HG03045 (cell line): ENCODE results near the gene ADCY2.

Experiments used
- ATAC-seq: cut with Tn5 transposase; IDR thresholded peaks from one replicate; pipeline ENCODE4 v1.9.1; 2021; ENCODE audit warnings: mild to moderate bottlenecking, moderate library complexity; ENCODE audit not compliant: unreplicated experiment

ADCY2 gene

GRCh38 chr5:7714697-7715096, 318.8 kb downstream of the ADCY2 start:
- ATAC-seq, result no peak

- ATAC-seq, result no peak
These were observed 321.8 kb downstream of the ADCY2 start for GRCh38 chr5:7717691-7718090.

DNA sequence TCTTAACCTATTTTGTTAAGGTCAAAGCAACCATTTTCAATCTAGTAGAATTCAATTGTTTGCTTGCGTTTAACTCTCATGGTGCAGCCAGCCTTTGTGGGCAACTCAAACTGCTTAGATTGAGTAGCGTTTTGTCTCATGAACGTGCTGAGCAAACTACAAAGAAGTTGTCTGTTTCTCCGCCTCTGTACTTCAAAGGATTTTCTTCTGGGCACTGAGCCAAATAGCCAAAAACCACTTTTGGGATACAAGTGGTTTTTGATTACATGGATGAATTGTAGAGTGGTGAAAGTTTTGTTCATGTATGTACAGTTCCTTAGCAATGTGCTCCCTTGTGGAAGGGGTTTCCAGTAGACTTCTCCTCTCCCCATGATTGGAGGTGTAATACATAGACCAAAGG, 332.1 kb downstream of the ADCY2 start:
- ATAC-seq, result no peak

DNA sequence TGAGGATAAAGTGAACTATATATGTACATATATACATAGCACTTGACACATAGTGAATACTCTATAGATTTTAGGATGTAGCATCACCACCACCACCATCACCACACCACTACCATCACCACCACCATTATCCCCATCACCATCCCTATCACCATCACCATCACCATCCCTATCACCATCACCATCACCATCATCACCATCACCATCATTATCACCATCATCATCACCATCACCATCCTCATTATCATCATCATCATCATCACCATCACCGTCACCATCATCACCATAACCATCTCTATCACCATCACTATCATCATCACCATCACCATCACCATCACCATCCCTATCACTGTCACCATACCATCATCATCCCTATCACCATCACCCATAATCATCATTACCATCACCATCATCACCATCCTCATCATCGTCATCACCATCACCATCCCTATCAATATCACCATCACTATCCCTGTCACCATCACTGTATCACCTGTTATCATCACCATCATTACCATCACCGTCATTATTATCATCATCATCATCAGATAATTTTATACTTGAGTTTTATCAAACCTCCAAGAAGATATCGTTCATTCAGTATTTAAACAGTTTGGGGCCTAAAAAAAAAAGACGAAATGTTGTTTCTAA, 345.6 kb downstream of the ADCY2 start:
- no peak for ATAC-seq

- ATAC-seq, result no peak
These were observed 346.3 kb downstream of the ADCY2 start for GRCh38 chr5:7742241-7742656.

DNA sequence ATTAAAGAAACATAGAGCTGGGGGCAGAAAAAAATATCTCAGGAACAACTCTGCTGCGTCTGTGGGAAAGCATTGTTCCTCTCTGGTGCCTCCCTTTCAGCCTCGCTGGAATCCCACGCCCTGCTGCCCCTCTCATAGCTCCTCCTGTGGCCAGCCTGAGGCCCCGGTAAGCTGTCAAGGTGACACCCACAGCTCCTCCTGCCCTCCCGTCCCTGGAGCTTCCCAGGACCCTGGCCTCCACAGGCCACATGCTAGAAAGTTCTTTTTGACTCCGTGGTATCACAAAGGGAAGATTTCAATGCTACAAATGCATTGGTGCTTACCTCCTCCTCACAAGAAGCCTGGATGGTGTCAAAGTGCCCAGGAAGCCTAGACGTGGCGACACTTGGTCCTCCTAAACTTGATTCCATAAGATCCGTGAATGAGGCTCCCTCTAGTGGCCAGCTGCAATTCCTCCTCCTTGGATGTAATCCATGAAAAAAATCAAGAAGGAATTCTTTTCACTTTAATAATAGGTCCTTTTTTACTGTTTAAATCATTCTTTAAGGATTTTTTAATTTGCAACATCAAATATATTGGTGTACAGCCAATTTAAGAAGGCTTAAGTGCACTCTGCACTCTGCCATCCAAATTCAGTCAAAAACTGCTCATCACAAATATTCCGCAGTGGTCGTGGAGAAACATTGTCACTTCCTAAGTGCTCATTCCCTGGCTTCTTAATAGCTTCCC, 350.1 kb downstream of the ADCY2 start:
- no peak for ATAC-seq

DNA sequence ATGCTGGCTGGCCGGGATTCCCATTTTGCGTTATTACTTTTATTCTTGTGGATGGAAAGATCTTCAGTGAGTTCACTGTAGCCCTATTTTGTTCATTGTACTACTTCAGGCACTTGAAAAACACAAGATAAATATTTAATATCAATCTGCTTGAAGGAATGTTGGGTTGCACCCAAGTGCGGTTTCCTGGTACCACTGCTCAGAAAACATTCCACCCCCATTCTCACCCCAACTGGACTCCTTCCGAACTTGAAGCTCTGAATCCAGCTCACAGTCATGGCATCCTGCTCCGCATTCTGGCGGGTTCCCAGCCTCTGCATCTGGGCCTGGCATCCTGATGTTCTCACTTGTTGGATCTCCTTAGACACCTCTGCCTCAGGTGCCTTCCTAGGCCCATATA, 351.8 kb downstream of the ADCY2 start:
- ATAC-seq, result no peak

DNA sequence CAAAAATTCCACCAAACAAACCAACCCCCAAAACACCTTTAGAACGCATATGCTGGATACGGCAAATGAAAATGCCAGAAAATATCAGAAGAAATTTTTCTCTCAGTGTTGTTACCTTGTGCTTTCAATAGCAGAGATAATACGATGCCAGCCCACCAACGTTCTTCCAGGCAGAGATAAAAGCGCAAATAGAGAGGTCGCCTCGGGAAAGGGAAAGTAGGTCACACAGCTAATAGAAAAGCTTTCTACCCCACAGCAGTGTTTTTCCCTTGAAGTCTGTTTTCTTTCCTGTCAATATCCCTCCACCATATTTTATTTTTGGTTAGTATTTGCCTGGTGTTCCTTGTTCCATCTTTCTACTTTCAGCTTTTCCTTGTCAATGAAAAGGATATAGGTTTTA, 353.7 kb downstream of the ADCY2 start:
- ATAC-seq, result no peak

DNA sequence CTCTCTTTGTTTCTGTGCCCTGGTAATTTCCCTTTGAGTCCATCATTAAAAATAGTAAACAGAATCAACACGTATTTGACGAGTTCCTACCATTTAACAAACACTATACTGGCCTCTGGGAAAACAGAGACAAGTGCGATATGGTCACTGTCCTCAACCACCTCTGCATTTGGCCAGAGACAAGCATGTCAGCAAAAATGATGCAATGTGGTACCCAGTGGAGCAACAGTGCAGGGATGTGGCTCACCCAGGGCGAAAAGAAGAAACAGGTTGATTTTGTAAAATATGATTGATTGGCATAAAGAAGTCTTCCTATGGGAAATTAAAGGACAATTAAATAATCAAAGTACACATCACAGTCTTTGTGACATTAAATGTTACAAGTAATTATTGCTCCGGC, 355.9 kb downstream of the ADCY2 start:
- ATAC-seq, result no peak

- no peak for ATAC-seq
These were observed 357.2 kb downstream of the ADCY2 start for GRCh38 chr5:7753181-7753580.

DNA sequence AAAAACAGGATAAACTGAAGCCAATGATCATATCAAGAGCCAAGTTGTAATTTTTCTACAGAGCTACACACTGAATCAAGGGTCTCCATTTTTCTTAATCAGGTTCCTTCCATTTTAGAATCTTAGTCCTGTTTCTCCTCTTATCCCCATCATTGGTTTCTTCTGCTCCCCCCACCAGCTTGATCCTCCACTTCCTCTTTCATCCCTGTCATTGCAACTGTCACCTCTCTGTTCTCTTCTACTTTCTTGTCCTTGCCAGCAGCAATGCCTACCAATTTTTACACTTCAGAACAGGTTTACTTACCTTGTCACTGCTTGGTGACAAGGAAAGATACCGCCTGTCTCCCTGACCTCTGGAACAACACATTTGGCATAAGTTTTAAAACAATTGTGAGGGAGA, 357.7 kb downstream of the ADCY2 start:
- no peak for ATAC-seq

DNA sequence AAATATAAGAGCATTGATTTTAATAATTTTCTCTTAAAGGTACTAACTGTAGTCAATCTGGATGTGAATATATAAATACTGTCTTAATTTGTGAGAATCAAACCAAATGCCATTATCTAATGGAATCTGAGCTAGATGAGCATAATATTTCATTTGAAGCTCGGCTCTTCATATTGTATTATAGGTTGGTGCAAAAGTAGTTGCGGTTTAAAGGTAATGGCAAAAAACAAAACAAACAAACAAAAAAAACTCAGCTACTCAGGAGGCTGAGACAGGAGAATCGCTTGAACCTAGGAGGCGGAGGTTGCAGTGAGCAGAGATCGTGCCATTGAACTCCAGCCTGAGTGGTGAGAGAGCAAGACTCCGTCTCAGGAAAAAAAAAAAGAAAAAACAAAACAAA, 358.6 kb downstream of the ADCY2 start:
- ATAC-seq, result no peak

- peak; percentile 61 for ATAC-seq
These were observed 359.2 kb downstream of the ADCY2 start for GRCh38 chr5:7754997-7755596.

DNA sequence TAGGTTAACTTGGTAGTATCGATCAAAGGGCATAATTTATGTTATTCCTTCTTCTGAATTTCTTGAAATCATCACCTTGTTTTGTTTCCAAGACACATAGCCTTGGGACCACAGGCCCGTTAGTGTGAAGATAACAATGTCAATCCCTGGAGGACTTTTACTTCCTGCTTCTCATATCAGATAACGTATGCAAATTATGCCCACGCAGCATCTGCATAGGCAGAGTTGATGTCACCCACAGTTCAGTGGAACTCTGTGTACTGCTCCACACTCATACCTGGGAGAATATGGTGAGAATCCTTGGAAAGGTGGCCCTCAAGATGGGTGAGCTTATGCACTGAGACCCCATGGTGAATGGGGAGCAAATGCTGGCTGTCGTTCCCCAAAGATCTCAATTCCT, 360.0 kb downstream of the ADCY2 start:
- ATAC-seq, result no peak

- ATAC-seq, result no peak
These were observed 360.5 kb downstream of the ADCY2 start for GRCh38 chr5:7756453-7756852.

DNA sequence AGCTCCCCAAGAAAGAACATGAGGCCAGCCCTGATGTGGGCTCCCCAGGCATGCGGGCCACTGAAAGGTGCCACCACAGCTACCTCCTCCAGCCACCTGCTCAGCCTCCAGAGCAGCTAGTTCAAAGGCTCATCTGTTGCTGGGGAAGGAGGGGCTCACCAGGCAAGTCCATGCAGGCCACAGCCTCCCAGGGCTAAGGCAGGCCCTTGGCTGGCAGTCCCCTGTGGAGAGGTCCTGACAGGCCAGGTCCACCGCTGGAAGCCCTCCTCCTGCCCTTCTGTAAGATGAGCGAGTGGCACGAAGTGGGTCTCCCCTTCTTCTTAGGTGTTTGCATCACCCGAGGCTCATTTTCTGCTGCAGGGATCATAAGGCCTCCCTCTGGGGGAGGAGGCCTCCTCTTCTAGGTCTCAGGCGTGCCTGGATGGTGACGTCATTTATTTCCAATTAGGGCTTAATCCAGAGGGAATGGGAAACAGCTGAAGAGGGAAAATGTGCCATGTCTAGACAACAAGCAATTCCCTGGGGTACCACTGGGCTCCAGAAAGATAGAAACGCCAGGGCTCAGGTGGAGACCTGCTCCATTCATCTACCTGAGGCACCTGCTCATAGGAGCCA, 363.4 kb downstream of the ADCY2 start:
- no peak for ATAC-seq

DNA sequence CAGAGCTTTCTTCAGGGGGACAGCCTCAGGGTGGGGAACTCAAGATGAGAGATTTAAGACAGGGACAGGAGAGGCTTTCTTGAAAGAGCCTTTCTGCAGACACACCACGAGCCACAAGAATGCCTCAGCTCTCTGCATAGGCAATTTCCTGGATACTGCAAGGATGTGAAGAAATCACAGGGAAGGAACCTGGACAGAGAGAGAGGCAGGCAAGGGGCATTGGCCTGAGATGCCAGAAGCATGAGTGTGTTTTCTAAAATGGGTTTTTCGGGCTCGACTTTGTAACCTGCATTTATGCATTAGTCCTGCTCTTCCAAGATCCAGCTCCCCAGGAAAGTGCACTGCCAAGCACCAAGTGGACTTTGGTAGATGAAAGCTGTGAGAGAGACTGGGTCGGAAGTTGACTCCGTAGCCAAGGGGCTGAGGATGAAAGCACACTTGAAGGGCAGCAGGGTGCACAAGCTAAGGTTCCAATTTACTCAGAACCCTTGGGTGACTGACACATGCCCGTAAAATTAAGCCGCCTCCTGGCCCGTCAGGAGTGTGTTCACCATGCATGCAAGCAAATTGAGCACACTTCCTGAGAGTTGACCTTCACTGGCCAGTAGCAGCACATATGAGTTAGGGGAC, 364.1 kb downstream of the ADCY2 start:
- ATAC-seq, result no peak

DNA sequence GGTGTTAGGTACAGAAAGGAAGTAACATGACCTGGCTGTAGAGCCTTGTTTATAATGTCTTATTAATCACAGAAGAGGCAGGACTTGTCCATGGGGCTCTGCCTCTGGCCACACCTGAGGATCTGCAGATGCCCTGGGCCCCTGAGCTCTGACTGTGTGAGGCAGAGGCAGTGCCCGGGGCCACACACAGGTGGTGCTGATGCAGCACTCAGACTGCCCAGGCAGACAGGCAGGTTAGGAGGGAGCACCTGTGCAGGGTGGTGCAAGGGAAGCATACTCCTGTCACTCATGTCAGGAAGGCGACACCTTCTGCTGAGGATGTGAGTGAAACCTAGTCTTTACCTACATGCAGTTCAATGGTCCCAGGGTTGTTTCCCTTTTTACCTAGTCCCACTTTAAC, 366.3 kb downstream of the ADCY2 start:
- ATAC-seq, result no peak

- ATAC-seq, result no peak
These were observed 367.7 kb downstream of the ADCY2 start for GRCh38 chr5:7763621-7764072.

GRCh38 chr5:7764452-7764851, 368.5 kb downstream of the ADCY2 start:
- no peak for ATAC-seq

DNA sequence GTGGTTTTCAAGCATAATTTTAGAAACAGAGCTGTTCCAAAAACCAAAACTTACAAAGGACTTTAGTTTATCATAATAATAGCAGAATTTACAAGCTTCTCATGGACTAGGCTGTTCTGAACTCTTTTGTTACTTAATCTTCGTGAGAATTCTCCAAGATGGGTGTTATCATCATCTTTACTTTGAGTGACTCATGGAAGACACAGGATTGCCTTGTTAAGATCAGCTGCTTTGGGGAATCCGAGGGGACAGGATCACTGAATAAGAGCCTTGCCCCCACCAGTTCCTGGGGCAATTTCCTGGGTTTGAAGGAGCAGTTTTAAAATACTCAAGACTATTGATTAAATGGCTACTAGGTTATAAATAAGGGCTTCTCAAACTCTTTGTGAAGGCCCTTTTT, 374.5 kb downstream of the ADCY2 start:
- ATAC-seq, result no peak
